ENCODE data around the gene RIMKLB.
"Not testable (repeated sequence)": the region's sequence is repeated elsewhere in the genome, so short reads cannot be mapped to it uniquely, and the experiment has no call there.

Gene RIMKLB

DNA sequence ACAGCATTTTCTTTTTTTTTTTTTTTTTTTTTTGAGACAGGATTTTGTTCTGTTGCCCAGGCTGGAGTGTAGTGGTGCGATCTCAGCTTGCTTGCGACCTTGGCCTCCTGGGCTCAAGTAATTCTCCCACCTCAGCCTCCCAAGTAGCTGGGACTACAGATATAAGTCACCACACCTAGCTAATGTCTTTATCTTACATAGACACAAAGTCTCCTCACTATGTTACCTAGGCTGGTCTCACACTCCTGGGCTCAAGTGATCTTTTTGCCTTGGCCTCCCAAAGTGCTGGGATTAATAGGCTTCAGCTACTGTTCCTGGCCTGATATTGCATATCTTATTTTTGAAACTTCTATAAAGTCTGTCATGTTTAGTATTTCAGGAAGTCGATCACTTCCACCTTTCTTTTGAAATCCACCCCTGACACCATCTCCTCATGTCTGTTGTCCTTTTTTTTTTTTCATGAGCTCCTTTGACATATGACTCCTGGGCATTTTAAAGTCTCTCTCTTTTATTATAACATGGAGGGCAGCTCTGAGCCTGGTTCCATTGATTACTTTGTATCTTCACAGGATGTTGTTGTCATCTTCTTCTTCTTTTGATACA lies 118.8 kb downstream of the RIMKLB start:
- no peak for DNase-seq (ENCODE audit: low read depth in 3 of 3, low spot score in 1 of 3)

DNA sequence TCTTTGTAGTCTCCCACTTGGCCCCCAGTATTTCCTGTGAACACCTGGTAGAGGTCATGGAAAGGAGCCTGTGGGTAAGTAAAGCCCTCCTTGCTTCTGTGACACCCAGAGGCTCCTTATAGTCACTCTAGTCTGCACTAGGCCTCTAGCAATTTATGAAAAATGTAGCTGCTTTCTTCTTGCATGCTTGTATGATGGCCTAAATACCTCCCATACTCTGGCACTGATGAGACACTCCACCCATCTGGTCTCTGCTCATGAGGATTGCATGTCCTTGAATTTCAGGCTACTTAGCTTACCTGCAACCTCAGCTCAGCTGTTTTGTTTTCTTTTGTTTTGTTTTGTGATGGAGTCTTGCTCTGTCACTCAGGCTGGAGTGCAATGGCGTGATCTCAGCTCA lies 120.1 kb downstream of the RIMKLB start:
- no peak for DNase-seq (ENCODE audit: low read depth in 3 of 3, low spot score in 1 of 3)

DNA sequence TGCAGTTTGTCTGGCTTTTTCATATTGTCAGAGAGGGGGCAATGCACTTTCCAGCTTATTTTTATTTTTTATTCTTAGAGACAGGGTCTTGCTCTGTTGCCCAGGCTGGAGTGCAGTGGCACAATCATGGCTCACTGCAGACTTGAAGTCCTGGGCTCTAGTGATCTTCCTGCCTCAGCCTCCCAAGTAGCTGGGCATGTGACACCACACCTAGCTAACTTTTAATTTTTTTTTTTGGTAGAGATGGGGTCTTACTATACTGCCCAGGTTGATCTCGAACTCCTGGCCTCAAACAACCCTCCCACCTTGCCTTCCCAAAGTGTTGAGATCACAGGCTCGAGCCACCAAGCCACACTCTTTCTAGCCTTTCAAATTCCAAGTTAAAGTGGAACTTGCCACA lies 120.7 kb downstream of the RIMKLB start:
- no peak for DNase-seq (ENCODE audit: low read depth in 3 of 3, low spot score in 1 of 3)

DNA sequence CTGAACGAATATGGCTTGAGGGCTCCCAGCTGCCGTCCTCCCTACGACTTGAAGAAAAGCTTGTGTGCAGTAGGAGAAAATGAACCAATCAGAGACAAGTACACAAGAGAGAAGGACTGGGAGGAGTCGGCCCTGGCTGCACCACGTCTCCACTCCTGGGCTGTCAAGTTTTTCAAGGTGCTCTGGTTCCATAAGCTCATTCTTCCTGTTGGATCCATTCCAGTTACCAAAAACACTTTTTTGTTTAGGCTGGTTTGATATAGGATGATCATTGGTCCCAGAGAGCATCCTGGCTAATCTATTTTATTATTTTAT lies 121.8 kb downstream of the RIMKLB start:
- no peak for DNase-seq (ENCODE audit: low read depth in 3 of 3, low spot score in 1 of 3)

DNA sequence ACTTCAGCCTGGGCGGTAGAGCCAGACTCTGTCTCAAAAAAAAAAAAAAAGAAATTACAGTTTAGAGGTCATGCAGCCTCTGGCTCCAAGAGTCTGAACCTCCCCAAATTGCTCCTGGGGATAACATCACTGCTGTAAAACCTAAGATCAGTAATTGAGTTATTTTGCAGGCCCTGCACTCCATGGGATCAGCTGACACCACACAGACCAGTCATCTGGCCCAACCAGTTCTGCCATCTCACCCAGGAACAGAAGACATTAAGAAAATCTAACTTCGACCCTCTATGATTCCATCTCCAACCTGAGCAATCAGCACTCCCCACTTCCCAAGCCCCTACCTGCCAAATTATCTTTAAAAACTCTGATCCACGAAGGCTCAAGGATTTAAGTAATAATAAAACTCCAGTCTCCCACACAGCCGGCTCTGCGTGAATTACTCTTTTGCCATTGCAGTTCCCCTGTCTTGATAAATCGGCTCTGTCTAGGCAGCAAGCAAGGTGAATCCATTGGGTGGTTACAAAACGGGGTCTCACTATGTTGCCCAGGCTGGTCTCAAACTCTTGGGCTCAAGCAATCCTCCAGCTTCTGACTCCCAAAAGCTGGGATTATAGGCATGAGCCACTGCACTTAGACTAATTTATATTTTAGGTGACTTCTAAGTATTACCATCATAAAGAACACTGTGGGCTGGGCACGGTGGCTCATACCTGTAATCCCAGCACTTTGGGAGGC lies 123.1 kb downstream of the RIMKLB start:
- DNase-seq (ENCODE audit: low read depth in 3 of 3, low spot score in 1 of 3) = not testable (repeated sequence)

DNA sequence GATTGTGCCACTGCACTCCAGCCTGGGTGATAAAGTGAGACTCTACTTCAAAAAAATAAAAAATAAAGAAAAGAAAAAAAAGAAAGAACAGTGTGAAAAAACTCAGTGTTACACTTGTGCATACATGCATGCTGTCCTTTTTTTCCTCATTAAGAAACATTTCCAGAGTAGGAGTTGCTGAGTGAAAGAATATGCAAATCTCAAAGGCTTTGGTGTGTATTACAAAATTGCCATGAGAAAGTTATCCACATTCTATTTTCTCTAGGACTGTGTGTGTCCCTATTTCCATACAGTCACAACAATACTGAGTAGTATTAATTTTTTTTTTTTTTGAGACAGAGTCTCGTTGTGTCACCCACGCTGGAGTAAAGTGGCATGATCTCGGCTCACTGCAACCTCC lies 123.8 kb downstream of the RIMKLB start:
- DNase-seq (ENCODE audit: low read depth in 3 of 3, low spot score in 1 of 3) = no peak

DNA sequence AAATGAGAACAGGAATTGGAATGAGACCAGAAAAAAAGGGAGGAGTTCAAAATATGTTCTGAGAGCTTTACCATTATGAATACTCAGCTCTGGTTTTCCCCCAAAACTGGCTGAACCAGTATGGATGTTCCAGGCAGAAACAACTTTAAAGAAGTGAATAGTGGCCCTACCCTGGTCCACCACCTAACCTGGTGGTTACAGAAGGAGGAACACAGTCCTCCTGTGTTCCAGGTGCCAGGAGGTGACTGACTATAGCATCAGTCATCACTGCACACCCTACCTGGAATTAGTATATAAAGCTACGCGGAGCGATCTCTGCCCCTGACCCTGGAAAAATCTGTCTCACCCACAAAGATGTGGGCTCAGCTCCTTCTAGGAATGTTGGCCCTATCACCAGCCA lies 124.5 kb downstream of the RIMKLB start, which contains the start of gene A2ML1:
Gene A2ML1 (plus strand): TSS at position 324 of the 400 bp plus-strand sequence. CDS start 31 bp downstream, at position 355.
- no peak for DNase-seq (ENCODE audit: low read depth in 3 of 3, low spot score in 1 of 3)

DNA sequence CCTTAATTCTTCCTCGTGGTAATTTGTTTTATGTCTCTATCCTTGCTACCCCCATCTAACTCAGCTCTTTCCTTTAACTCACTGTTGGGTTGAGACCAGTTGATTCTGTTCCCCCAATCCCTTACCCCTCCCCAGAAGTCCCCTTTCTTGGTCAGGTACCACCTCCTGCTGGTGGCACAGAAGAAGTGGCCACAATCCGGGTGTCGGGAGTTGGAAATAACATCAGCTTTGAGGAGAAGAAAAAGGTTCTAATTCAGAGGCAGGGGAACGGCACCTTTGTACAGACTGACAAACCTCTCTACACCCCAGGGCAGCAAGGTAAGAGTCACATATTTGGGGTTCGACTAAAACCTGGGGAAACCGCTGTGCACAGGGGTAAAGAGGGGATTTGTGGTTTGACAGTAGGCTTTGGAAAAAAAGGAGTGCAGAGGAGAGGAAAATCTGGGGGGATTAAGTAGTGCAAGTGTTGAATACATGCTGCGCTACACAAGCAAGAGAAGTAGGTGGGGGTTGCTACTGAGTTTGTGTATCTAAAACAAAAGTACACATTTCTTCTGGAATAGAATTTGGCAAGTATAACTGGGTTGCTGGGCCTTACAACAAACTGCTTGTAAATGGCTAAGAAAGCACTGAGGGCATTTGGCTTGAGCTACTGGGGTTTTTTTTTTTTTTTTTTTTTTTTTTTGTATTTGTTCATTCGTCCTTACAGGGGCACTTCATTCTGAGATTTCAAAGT lies 125.9 kb downstream of the RIMKLB start:
- DNase-seq (ENCODE audit: low read depth in 3 of 3, low spot score in 1 of 3) = no peak

DNA sequence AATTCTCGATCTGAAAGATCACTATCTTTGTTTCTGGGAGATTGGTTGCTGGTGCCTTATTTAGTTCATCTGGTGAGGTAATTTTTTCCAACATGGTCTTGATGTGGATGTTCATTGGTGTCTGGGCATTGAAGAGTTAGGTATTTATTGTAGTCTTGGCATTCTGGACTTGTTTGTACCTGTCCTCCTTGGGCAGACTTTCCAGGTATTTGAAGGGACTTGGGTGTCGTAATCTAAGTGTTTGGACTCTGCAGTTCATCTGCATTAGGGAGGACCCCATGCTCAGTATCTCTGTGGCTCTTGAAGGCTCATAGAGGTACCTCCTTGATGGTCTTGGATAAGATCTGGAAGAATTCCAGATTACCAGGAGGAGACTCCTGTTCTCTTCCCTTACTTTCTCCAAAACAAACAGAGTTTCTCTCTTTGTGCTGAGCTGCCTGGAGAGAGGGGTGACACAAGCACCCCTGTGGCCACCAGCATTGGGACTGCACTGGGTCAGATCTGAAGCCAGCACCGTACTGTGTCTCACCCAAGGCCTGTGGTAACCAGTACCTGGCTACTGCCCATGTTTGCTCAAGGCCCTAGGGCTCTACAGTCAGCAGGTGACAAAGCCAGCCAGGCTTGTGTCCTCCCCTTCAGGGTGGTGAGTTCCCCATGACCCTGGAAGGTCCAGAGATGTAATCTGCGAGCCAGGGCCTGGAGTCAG lies 129.9 kb downstream of the RIMKLB start:
- no peak for DNase-seq (ENCODE audit: low read depth in 3 of 3, low spot score in 1 of 3)

DNA sequence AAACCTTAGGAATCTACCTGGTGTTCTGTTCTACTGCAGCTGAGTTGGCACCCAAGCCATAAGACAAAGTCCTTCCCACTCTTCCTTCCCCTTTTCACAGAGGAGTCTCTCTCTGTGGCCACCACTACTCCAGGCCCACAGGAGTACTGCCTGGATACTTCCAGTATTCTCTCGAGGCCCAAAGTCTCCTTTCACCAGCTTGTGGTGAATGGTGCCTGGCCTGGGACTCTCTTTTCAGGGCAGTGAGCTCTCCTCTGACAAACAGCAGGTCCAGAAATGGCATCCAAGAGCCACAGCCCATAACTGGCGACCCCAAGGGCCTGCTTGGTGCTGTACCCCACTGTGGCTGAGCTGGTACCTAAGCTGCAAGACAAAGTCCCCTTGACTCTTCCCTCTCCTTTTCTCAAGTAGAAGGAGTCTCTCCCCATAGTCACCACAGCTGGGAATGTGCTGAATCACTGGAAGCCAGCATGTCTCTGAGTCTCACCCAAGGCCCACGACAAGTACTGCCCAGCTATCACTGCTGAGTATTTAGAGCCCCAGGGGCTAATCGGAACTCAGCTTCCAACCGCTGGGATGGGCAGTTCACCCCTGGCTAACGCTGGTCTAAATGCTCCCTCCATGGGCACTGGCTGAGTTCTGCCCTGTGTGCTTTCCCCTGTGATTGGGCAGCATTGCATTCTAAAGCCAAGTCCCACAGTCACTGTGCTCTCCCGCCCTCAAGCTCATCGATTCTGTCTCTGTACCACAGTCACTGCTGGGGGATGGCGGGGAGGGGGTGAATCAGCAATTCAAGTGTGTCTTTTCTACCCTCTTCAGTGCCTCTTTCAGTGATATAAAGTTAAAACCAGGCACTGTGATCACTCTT lies 130.7 kb downstream of the RIMKLB start:
- no peak for DNase-seq (ENCODE audit: low read depth in 3 of 3, low spot score in 1 of 3)

DNA sequence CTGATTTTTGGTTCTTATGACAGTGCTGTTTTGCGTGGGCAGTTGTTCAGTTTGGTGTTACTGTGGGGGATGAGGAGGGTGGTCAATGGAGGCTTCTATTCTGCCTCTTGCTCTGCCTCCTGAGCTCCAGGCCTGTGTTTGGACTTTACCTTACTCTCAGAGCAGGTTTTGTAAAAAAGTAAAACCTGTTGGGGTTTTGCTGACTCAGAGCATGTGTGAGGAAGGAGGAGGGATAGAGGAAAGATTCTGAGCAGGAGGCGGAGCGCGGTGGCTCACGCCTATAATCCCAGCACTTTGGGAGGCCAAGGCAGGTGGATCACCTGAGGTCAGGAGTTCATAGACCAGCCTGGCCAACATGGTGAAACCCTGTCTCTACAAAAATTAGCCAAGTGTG lies 131.3 kb downstream of the RIMKLB start:
- no peak for DNase-seq (ENCODE audit: low read depth in 3 of 3, low spot score in 1 of 3)

DNA sequence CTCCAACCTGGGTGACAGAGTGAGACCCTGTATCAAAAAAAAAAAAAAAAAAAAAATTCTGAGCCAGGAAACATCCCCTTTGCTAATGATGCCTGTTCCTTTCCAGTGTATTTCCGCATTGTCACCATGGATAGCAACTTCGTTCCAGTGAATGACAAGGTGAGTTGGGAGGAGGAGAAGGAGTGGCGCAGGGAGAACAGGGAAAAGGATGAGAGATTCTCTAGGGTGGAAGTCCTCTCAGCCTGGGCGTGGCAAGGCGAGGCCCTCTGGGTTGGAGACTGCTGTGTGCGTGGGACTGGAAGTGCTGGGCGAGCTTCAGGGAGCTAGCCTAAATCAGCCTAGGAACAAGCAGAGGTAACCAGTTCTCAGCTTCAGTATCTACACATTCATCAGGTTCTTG lies 131.8 kb downstream of the RIMKLB start:
- no peak for DNase-seq (ENCODE audit: low read depth in 3 of 3, low spot score in 1 of 3)

DNA sequence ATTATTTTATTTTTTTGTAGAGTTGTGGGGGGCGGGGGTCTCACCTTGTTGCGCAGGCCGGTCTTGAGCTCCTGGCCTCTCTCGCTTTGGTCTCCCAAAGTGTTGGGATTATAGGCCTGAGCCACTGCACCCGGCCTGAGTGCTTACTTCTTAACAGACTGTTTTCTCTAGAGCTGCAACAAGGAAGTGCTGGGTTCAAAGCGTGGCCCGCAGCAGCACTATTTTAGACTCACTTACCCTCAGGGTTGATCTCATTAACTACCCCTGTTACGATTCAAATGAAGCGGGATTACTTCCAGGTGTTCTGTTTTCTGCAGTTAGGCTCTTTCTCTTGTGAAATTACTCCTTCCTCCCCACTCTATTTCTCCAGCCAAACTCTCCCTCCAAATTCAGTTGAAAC lies 133.3 kb downstream of the RIMKLB start:
- no peak for DNase-seq (ENCODE audit: low read depth in 3 of 3, low spot score in 1 of 3)

DNA sequence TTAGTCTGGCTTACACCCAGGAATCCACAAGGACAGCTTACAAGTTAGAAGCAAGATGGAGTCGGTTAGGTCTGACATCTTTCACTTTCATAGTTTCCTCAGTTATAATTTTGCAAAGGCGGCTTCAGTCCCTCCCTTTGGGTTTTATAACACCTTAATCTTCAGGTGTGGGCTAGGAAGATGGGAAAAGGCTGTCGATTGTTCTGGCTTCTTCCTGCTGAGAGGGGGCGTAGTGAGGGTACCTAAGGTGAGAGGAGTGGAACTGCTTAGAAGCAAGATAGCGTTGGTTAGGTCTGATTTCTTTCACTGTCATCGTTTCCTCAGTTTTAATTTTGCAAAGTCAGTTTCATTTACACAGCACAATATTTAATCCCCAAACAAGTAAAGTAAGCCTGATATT lies 134.7 kb downstream of the RIMKLB start:
- DNase-seq (ENCODE audit: low read depth in 3 of 3, low spot score in 1 of 3) = no peak

Data from stimulated activated CD4-positive, alpha-beta T cell treated with anti-CD3 and anti-CD28 coated beads, TNF-alpha, amount 100 ng/mL, for 1 hour (primary cell).